Endothelial cell of umbilical vein (primary cell): ENCODE measurements around the gene CNP. TPM values are rescaled to one million over a fixed set of nuclear protein-coding genes. Genes with fewer than 3 reads are reported as not detected.

ENCODE experiments used
- BruUV-seq: library from RNA; stranded (reverse); fragments of 400-500 nt; replicated peaks from 2 replicates; lab custom pipeline; 2021; lab: Mats Ljungman, UMichigan
- CTCF ChIA-PET: fragments of 300-600, 350-600 bp; sonication (Branson Sonifier 250); formaldehyde crosslinking; loops from one replicate; lab custom pipeline; 2021; ENCODE audit warnings: antibody characterized with exemption, inconsistent platforms; lab: Charles Lee
- POLR2A ChIA-PET: fragments of 300-600, 350-600 bp; sonication (Branson Sonifier 250); formaldehyde crosslinking; loops from one replicate; lab custom pipeline; 2021; ENCODE audit warnings: antibody characterized with exemption, inconsistent platforms; lab: Charles Lee
- DNase-seq: peaks from one replicate; pipeline ENCODE4 v3.0.0-alpha.2; 2011; ENCODE audit warnings: low read depth, low spot score
- FAIRE-seq: peaks from 2 replicates; lab custom pipeline; 2011; peaks lifted over from hg19 to GRCh38; lab: Jason Lieb, UNC
- H2AFZ ChIP-seq: 2 replicates; pipeline ENCODE4 v1.6.0; 2012; ENCODE audit warnings: low read depth, low read length, control low read depth, inconsistent platforms
- H3K27ac ChIP-seq: 2 replicates; pipeline ENCODE4 v1.5.1; 2011; ENCODE audit warnings: low read depth, mild to moderate bottlenecking, control low read depth, low read length, moderate library complexity; ENCODE audit not compliant: insufficient read depth
- H3K27me3 ChIP-seq, 2 experiments: 2 replicates each; pipeline versions ENCODE4 v1.6.0 to v1.6.1; 2011; ENCODE audit warnings: low read length in 2 of 2, mixed read lengths in 1 of 2; ENCODE audit not compliant: control insufficient read depth in 2 of 2, insufficient read depth in 2 of 2
- H3K36me3 ChIP-seq, 2 experiments: 2 replicates in 1 of 2; 3 replicates in 1 of 2; pipeline ENCODE4 v1.5.1; 2011; ENCODE audit warnings: low read length in 2 of 2, mild to moderate bottlenecking in 1 of 2, moderate library complexity in 1 of 2; ENCODE audit not compliant: control insufficient read depth in 2 of 2, insufficient read depth in 2 of 2; ENCODE audit errors: extremely low read depth in 1 of 2
- H3K4me1 ChIP-seq: 3 replicates; pipeline ENCODE4 v1.5.1; 2011; ENCODE audit warnings: mild to moderate bottlenecking, low read length; ENCODE audit not compliant: control insufficient read depth, insufficient read depth; ENCODE audit errors: extremely low read depth
- H3K4me2 ChIP-seq: 2 replicates; pipeline ENCODE4 v1.6.1; 2011; ENCODE audit warnings: low read length, control low read depth, mixed read lengths; ENCODE audit not compliant: insufficient read depth
- H3K4me3 ChIP-seq, 3 experiments: fragments of 200-600 bp in 1 of 3; sonication (generic), shearing (Covaris generic) in 1 of 3; replicated peaks in 1 of 3; 2 replicates each; pipeline ENCODE4 v1.5.1; 2011 to 2016; ENCODE audit warnings: control low read depth in 3 of 3, low read length in 3 of 3, mild to moderate bottlenecking in 2 of 3, inconsistent platforms in 1 of 3, low read depth in 1 of 3, moderate library complexity in 1 of 3; ENCODE audit not compliant: insufficient read depth in 1 of 3
- H3K79me2 ChIP-seq: 2 replicates; pipeline ENCODE4 v1.6.0; 2012; ENCODE audit warnings: low read length, inconsistent platforms; ENCODE audit not compliant: control insufficient read depth, insufficient read depth
- H3K9ac ChIP-seq: replicated peaks from 2 replicates; pipeline ENCODE3; 2011; ENCODE audit warnings: low read length, control low read depth; ENCODE audit not compliant: insufficient read depth; ENCODE audit errors: extremely low read depth
- H3K9me1 ChIP-seq: replicated peaks from 3 replicates; pipeline ENCODE4 v1.6.0; 2011; ENCODE audit warnings: mild to moderate bottlenecking, low read length; ENCODE audit not compliant: control insufficient read depth, insufficient read depth; ENCODE audit errors: extremely low read depth
- H3K9me3 ChIP-seq: replicated peaks from 2 replicates; pipeline ENCODE4 v1.5.1; 2012; ENCODE audit warnings: low read length, inconsistent platforms; ENCODE audit not compliant: control insufficient read depth, insufficient read depth
- H4K20me1 ChIP-seq: replicated peaks from 2 replicates; pipeline ENCODE3; 2011; ENCODE audit warnings: mild to moderate bottlenecking, low read length; ENCODE audit not compliant: control insufficient read depth, insufficient read depth; ENCODE audit errors: extremely low read depth
- EZH2 ChIP-seq: IDR thresholded peaks from 2 replicates; pipeline ENCODE4 v1.6.1; 2012; ENCODE audit warnings: borderline replicate concordance, low read depth, mild to moderate bottlenecking, moderate library complexity, low read length, inconsistent platforms; ENCODE audit not compliant: severe bottlenecking
- FOS ChIP-seq: IDR thresholded peaks from 2 replicates; pipeline ENCODE4 v1.6.1; 2011; ENCODE audit warnings: mild to moderate bottlenecking, low read length, moderate library complexity, borderline replicate concordance; ENCODE audit not compliant: insufficient read depth
- GATA2 ChIP-seq: IDR thresholded peaks from 2 replicates; pipeline ENCODE4 v1.7.0; 2011; ENCODE audit warnings: low read depth, mild to moderate bottlenecking, moderate library complexity, mixed read lengths, low read length; ENCODE audit not compliant: insufficient read length, insufficient read depth
- JUN ChIP-seq: IDR thresholded peaks from 2 replicates; pipeline ENCODE4 v1.6.1; 2011; ENCODE audit warnings: borderline replicate concordance, low read depth; ENCODE audit not compliant: insufficient read length, insufficient read depth
- MAX ChIP-seq: IDR thresholded peaks from 2 replicates; pipeline ENCODE4 v1.6.1; 2011; ENCODE audit not compliant: insufficient read depth, insufficient read length
- MYC ChIP-seq: IDR thresholded peaks from one replicate; pipeline ENCODE4 v1.6.1; 2011; ENCODE audit warnings: mild to moderate bottlenecking, low read depth, low read length
- POLR2A ChIP-seq: IDR thresholded peaks from 2 replicates; pipeline ENCODE4 v1.6.1; 2012; ENCODE audit warnings: low read depth, mild to moderate bottlenecking, control low read depth, low read length
- POLR2AphosphoS5 ChIP-seq: IDR thresholded peaks from 2 replicates; pipeline ENCODE4 v1.6.1; 2012; ENCODE audit warnings: low read depth, mild to moderate bottlenecking, control low read depth, low read length, moderate library complexity; ENCODE audit not compliant: insufficient read depth
- dilution Hi-C: fragments of 300-500 bp; cut with MboI; formaldehyde crosslinking; loops from one replicate; pipeline ENCODE4 v1.15.0; 2019; ENCODE audit warnings: low sequenced_read_pairs; ENCODE audit not compliant: extremely low pct_ligation_motif_present
- intact Hi-C: fragments of 100-400 bp; cut with micrococcal nuclease; formaldehyde crosslinking; loops from one replicate; pipeline ENCODE4 v1.10.0; 2022
- polyA plus RNA-seq, 4 experiments: library from polyadenylated mRNA; depleted of rRNA in 3 of 4; stranded (reverse) in 3 of 4; unstranded in 1 of 4; fragments of >200 nt; gene quantifications; 2 replicates each; pipeline versions ENCODE4 v1.2.1 to v1.2.3, GENCODE V29; 2011 to 2012; ENCODE audit warnings: missing spikeins in 1 of 4
- total RNA-seq: library from RNA; stranded (reverse); gene quantifications from 2 replicates; pipeline ENCODE4 v1.2.3, GENCODE V29; 2021
- TF ChIP-seq, protein P1 (sequence below), 2 donors: IDR thresholded peaks; 1 replicate in 1 of 2; 2 replicates in 1 of 2; pipeline ENCODE4 v1.5.1; 2011; ENCODE audit warnings: low read length in 2 of 2, mild to moderate bottlenecking in 2 of 2, moderate library complexity in 2 of 2, control low read depth in 1 of 2, inconsistent platforms in 1 of 2, low read depth in 1 of 2; ENCODE audit not compliant: insufficient read depth in 1 of 2; ENCODE audit errors: extremely low read depth in 1 of 2

The CNP gene
- total and polyA plus RNA-seq, 2 donors (not counting 3 experiments of a cell fraction or from before 2014, with no cell fraction given): 49.4 to 84.9 TPM

DNA sequence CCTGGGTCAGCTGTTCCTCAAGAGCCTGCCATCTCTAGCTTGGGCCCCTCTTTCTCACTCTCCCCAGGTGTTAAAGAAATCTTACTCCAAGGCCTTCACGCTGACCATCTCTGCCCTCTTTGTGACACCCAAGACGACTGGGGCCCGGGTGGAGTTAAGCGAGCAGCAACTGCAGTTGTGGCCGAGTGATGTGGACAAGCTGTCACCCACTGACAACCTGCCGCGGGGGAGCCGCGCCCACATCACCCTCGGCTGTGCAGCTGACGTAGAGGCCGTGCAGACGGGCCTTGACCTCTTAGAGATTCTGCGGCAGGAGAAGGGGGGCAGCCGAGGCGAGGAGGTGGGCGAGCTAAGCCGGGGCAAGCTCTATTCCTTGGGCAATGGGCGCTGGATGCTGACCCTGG lies 6.8 kb downstream of the CNP start:
- FAIRE-seq (no peak), DNase-seq (no peak)
- CTCF ChIA-PET: interaction anchor here (1.1 kb wide), 1 partner anchor 128 kb away, joined by 4 read pairs; no protein-coding TSS in a partner anchor
- H3K9me1 ChIP-seq: no peaks in the 10 kb centered on the region
- H3K4me2 ChIP-seq: no peak overlapping the region
- intact Hi-C loops (no loop called here), dilution Hi-C loops (loop anchor here (25.0 kb wide), 1 partner anchor 139 kb away; the partner anchor contains the start of genes DHX58, HSPB9 and KAT2A)
- H3K79me2 ChIP-seq: peaks cover 7% of the 10 kb centered on the region
- no peak overlapping the region for H3K27ac ChIP-seq
- no TSS peak for BruUV-seq
- no peak overlapping the region for H3K4me3 ChIP-seq
- no peak overlapping the region for H2AFZ ChIP-seq
- H3K9ac ChIP-seq: no peak overlapping the region
- H3K36me3 ChIP-seq: peaks cover 13 to 65% of the 10 kb centered on the region in 2 experiments
- no peaks in the 10 kb centered on the region for H3K27me3 ChIP-seq
- H3K4me1 ChIP-seq: no peaks in the 10 kb centered on the region
- POLR2A ChIA-PET: interaction anchor here (0.7 kb wide), 1 partner anchor 22 kb away, joined by 3 read pairs; no protein-coding TSS in a partner anchor
- no peak for TF ChIP-seq FOS
- TF ChIP-seq POLR2A: no peak
- TF ChIP-seq MYC: no peak
- TF ChIP-seq POLR2AphosphoS5: no peak
- TF ChIP-seq GATA2: no peak
- TF ChIP-seq, protein P1, sequence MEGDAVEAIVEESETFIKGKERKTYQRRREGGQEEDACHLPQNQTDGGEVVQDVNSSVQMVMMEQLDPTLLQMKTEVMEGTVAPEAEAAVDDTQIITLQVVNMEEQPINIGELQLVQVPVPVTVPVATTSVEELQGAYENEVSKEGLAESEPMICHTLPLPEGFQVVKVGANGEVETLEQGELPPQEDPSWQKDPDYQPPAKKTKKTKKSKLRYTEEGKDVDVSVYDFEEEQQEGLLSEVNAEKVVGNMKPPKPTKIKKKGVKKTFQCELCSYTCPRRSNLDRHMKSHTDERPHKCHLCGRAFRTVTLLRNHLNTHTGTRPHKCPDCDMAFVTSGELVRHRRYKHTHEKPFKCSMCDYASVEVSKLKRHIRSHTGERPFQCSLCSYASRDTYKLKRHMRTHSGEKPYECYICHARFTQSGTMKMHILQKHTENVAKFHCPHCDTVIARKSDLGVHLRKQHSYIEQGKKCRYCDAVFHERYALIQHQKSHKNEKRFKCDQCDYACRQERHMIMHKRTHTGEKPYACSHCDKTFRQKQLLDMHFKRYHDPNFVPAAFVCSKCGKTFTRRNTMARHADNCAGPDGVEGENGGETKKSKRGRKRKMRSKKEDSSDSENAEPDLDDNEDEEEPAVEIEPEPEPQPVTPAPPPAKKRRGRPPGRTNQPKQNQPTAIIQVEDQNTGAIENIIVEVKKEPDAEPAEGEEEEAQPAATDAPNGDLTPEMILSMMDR (IDR thresholded peaks at IDR 0.05; ENCODE audit: extremely low read depth in 1 of 2, insufficient read depth in 1 of 2, low read depth in 1 of 2, low read length in 2 of 2): no peak
- TF ChIP-seq EZH2: no peak
- no peak for TF ChIP-seq JUN
- no peak for TF ChIP-seq MAX
- no peaks in the 10 kb centered on the region for H4K20me1 ChIP-seq
- H3K9me3 ChIP-seq: no peaks in the 10 kb centered on the region
